ENCODE results near the gene BTF3L4.
A peak's percentile ranks its signal among the peaks of the same experiment; 100 is the strongest.

BTF3L4 gene

GRCh38 chr1:52127181-52128180 lies 71.4 kb downstream of the BTF3L4 start:
- DNase-seq = peak; percentile 64 to 75

- no peak for DNase-seq
Measured at GRCh38 chr1:52139817-52140540, 83.9 kb downstream of the BTF3L4 start.
